ENCODE data around the gene NEO1.

DNA sequence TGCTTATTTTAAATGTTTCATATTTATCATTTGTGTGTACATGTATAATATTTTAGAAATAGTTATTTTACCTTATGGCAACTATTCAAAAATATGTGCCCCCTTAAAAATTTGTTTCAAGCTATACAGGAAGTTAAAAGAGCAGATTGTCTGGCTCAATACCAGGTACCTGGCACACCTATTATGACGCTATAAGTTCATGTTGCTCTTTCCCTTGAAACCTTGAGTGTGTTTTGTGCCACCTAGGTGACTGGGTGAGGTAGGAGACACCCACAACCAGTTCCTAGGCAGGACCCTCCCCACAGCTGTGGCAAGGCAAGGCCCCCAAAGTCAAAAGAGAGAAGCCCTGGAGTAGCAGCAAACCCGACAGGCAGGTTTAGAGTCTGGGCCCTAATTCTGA is 20.6 kb upstream of the NEO1 start:
- TF ChIP-seq, protein P1, sequence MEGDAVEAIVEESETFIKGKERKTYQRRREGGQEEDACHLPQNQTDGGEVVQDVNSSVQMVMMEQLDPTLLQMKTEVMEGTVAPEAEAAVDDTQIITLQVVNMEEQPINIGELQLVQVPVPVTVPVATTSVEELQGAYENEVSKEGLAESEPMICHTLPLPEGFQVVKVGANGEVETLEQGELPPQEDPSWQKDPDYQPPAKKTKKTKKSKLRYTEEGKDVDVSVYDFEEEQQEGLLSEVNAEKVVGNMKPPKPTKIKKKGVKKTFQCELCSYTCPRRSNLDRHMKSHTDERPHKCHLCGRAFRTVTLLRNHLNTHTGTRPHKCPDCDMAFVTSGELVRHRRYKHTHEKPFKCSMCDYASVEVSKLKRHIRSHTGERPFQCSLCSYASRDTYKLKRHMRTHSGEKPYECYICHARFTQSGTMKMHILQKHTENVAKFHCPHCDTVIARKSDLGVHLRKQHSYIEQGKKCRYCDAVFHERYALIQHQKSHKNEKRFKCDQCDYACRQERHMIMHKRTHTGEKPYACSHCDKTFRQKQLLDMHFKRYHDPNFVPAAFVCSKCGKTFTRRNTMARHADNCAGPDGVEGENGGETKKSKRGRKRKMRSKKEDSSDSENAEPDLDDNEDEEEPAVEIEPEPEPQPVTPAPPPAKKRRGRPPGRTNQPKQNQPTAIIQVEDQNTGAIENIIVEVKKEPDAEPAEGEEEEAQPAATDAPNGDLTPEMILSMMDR (IDR thresholded peaks at IDR 0.05): no peak
- TF ChIP-seq POLR2A (IDR thresholded peaks at IDR 0.05) (no peak), POLR2AphosphoS5 (IDR thresholded peaks at IDR 0.05) (no peak), EP300 (IDR thresholded peaks at IDR 0.05) (no peak)
